Breast epithelium (tissue), 3 donors: ENCODE data around the gene DGAT2.

Experiments used
- POLR2A ChIP-seq: fragments of 450-650 bp; IDR thresholded peaks from one replicate; pipeline ENCODE4 v1.6.1; 2016; ENCODE audit warnings: antibody characterized with exemption, mild to moderate bottlenecking, moderate library complexity
- TF ChIP-seq, protein P1 (sequence below), 3 donors: fragments of 450-650 bp; IDR thresholded peaks; one replicate each; pipeline ENCODE4 v1.5.1; 2016 to 2017; ENCODE audit warnings: antibody characterized with exemption in 3 of 3, mild to moderate bottlenecking in 3 of 3, moderate library complexity in 3 of 3

DNA sequence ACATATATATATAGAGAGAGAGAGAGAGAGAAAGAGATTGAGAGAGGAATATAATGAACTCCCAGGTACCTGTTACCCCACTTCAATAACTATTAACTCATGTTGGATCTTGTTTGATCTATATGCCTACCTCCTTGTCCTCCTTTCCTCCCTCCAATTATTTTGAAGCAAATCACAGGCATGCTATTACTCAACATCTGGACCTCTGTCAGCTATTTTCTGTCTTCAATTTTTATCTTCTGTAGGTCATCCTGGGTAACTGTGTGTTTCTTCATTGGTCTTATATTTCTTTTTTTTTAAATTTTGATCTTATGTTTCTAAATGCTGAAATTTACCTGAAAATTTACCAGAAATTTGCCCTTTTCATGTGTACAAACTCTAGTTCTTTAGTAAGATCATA, 71.3 kb downstream of the DGAT2 start:
- no peak for TF ChIP-seq POLR2A
- TF ChIP-seq, protein P1, sequence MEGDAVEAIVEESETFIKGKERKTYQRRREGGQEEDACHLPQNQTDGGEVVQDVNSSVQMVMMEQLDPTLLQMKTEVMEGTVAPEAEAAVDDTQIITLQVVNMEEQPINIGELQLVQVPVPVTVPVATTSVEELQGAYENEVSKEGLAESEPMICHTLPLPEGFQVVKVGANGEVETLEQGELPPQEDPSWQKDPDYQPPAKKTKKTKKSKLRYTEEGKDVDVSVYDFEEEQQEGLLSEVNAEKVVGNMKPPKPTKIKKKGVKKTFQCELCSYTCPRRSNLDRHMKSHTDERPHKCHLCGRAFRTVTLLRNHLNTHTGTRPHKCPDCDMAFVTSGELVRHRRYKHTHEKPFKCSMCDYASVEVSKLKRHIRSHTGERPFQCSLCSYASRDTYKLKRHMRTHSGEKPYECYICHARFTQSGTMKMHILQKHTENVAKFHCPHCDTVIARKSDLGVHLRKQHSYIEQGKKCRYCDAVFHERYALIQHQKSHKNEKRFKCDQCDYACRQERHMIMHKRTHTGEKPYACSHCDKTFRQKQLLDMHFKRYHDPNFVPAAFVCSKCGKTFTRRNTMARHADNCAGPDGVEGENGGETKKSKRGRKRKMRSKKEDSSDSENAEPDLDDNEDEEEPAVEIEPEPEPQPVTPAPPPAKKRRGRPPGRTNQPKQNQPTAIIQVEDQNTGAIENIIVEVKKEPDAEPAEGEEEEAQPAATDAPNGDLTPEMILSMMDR (IDR thresholded peaks at IDR 0.05): no peak
